Measurements from ENCODE around the gene UNC119. TPM values are rescaled to one million over a fixed set of nuclear protein-coding genes. Genes with fewer than 3 reads are reported as not detected.

The UNC119 gene
- total and polyA plus RNA-seq, 2 of the 13 experiments (the other 11 are each of a cell fraction or from before 2014, with no cell fraction given), result 10.4 to 63.1 TPM

DNA sequence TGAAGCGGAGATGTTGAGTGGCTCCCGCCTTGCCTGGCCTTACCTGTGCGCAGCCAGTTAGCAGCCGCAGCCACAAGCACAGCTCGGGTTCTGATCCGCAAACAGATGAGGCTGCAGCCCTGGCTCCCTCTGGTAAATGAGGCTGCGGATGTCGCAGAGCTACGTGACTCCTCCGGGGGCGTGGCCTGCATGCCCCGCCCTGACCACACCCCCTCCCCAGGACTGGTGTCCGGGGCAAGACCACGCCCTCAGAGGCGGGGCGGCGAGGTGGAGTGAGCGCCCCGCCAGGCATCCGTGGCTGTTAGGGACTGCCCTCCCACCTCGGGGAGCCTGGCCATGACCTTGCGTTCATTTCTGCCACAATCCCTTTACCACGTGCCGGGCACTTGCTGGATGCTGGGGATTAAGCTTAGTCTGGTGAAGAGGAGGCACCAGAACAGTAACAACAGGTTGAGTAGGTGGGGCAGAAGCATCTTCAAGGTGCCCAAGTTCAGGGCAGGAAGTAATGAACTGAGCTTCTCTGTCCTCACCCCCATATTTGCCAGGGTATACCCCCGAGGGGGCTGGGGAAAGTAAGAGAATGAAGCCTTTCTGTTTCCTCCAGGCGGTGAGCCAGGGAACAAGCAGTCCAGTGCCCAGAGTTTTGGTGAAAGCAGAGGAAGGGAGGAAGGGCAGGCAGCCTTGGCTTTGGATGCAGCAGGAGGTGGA is 24.5 kb upstream of the UNC119 start, which contains the start of gene ALDOC (continued):
- TF ChIP-seq ARNT2 (CRISPR knock-in tag; IDR thresholded peaks at IDR 0.05; ENCODE audit: low read depth) (peak; percentile 54; the same call in 1 of the 2 replicates), ZMYM4 (CRISPR knock-in tag; IDR thresholded peaks at IDR 0.05) (peak; percentile 44; the same call in 1 of the 2 replicates), PHF8 (CRISPR knock-in tag; IDR thresholded peaks at IDR 0.05) (no peak), KLF16 (CRISPR knock-in tag; IDR thresholded peaks at IDR 0.05) (peak in 1 of 2 experiments; percentile 75; a peak in 1 of 4 replicates), HES4 (CRISPR knock-in tag; IDR thresholded peaks at IDR 0.05; ENCODE audit: borderline replicate concordance) (no peak), PHF21A (CRISPR knock-in tag; IDR thresholded peaks at IDR 0.05) (no peak), USF2 (IDR thresholded peaks at IDR 0.05; ENCODE audit: low read depth, low read length) (no peak; the same call in 1 of the 2 replicates), USF2 (CRISPR knock-in tag; IDR thresholded peaks at IDR 0.05; ENCODE audit: borderline replicate concordance) (peak; percentile 83; the same call in 1 of the 2 replicates), SOX13 (IDR thresholded peaks at IDR 0.05) (no peak), SOX13 (CRISPR knock-in tag; conservative IDR thresholded peaks at IDR 0.05 in 1 of 2, IDR thresholded peaks at IDR 0.05 in 1 of 2) (peak in 1 of 2 experiments; percentile 75; a peak in 2 of 4 replicates), ZNF629 (CRISPR knock-in tag; conservative IDR thresholded peaks at IDR 0.05) (peak; percentile 23; the same call in 1 of the 2 replicates), POGZ (CRISPR knock-in tag; IDR thresholded peaks at IDR 0.05) (no peak; the same call in 1 of the 2 replicates), DNMT3B (CRISPR knock-in tag; conservative IDR thresholded peaks at IDR 0.05) (no peak), THYN1 (CRISPR knock-in tag; IDR thresholded peaks at IDR 0.05; ENCODE audit: borderline replicate concordance, low read depth) (no peak), NBN (conservative IDR thresholded peaks at IDR 0.05) (no peak), DR1 (CRISPR knock-in tag; IDR thresholded peaks at IDR 0.05) (0 out of 2 replicates have a peak, but pooled peaks have one; percentile 56), ZNF512B (CRISPR knock-in tag; IDR thresholded peaks at IDR 0.05; ENCODE audit: borderline replicate concordance) (no peak)
- TF ChIP-seq, protein P1, sequence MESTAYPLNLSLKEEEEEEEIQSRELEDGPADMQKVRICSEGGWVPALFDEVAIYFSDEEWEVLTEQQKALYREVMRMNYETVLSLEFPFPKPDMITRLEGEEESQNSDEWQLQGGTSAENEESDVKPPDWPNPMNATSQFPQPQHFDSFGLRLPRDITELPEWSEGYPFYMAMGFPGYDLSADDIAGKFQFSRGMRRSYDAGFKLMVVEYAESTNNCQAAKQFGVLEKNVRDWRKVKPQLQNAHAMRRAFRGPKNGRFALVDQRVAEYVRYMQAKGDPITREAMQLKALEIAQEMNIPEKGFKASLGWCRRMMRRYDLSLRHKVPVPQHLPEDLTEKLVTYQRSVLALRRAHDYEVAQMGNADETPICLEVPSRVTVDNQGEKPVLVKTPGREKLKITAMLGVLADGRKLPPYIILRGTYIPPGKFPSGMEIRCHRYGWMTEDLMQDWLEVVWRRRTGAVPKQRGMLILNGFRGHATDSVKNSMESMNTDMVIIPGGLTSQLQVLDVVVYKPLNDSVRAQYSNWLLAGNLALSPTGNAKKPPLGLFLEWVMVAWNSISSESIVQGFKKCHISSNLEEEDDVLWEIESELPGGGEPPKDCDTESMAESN (CRISPR knock-in tag; conservative IDR thresholded peaks at IDR 0.05), result no peak
- TF ChIP-seq, protein P2, sequence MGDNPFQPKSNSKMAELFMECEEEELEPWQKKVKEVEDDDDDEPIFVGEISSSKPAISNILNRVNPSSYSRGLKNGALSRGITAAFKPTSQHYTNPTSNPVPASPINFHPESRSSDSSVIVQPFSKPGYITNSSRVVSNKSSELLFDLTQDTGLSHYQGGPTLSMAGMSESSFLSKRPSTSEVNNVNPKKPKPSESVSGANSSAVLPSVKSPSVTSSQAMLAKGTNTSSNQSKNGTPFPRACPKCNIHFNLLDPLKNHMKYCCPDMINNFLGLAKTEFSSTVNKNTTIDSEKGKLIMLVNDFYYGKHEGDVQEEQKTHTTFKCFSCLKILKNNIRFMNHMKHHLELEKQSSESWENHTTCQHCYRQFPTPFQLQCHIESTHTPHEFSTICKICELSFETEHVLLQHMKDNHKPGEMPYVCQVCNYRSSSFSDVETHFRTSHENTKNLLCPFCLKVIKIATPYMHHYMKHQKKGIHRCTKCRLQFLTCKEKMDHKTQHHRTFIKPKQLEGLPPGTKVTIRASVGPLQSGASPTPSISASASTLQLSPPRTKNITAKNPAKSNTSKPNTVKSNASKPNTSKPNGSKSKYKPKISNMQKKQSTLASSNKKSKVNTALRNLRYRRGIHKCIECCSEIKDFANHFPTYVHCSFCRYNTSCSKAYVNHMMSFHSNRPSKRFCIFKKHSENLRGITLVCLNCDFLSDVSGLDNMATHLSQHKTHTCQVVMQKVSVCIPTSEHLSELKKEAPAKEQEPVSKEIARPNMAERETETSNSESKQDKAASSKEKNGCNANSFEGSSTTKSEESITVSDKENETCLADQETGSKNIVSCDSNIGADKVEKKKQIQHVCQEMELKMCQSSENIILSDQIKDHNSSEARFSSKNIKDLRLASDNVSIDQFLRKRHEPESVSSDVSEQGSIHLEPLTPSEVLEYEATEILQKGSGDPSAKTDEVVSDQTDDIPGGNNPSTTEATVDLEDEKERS (CRISPR knock-in tag; IDR thresholded peaks at IDR 0.05), result peak; percentile 44; the same call in 1 of the 2 replicates
